Activated T-helper 1 cell treated with Interleukin-2 at 50 U/mL for 16 hours (primary cell): Measurements from ENCODE around the gene HADH.
"Not testable (repeated sequence)": the region's sequence is repeated elsewhere in the genome, so short reads cannot be mapped to it uniquely, and the experiment has no call there.

Experiments used
- DNase-seq: peaks from one replicate; pipeline ENCODE4 v3.0.0-alpha.2; 2020; ENCODE audit warnings: low read depth

The HADH gene

DNA sequence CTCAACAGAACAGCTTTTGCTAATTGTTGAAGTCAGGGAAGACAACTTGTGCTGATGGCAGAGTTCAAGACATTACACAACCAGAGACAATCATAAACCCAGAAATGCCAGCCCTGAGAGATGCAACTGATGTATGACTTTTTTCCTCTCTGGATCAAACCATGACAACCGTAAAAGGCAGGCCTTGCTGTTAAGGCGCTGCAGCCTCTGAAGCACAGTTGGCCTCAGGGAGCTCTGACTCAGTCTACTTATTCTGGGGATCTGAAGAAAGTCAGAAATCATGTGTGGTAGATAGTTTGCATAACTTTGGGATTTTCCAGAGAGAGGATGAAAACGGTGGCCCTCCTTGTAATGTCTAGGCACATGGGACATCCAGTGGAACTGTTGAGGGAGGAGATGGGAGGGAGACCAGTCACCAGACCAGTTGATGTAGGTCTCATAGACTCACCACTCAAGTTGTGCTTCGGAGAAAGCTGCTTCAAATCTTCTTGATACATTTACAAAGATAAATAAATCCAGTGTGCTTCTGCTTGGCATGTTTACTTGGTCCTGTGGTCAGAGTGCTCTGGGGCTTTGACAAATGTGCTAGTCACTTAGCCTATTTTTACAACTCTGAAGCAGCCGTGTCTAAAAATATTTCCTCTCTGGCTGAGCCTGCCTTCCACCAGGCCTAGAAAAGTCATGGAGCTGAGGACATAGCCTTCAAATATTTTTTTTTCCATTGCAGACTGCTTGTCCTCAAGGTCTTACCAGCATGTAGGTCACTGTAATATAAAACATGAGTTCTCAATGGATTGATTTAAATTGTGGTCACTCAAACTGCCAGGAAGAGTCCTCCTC is 7.5 kb downstream of the HADH start:
- no peak for DNase-seq

- no peak for DNase-seq
These were observed 8.1 kb downstream of the HADH start for GRCh38 chr4:107997794-107998193.

- DNase-seq = no peak
These were observed 10.3 kb downstream of the HADH start for GRCh38 chr4:107999932-108000539.

- DNase-seq = no peak
These were observed 11.9 kb downstream of the HADH start for GRCh38 chr4:108001540-108002135.

DNA sequence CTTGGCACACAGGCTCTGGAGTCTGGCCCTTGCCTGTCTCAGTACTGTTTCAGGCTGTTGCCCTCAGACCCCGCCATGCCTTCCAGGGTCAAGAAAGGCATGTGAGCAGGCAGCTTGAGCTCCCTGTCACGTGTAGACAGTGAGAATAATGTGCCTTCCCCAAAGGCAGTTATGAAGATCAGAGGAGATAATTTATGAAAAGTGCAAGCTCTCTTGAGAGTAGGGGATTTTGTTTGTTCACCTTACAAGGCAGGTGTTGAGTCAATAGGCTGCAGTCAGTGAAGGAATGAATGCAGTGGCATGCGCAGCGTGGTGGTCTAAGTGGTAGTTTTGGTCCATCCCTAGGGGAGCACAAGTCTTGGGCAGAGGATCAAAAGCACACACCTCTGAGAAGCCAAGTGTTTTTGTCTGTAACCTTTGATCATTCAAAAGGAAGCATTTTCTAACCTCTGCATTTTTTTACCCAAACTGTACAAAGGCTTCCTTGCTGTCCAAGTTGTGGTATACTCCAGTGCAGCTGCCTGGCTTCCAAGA is 14.4 kb downstream of the HADH start:
- no peak for DNase-seq

DNA sequence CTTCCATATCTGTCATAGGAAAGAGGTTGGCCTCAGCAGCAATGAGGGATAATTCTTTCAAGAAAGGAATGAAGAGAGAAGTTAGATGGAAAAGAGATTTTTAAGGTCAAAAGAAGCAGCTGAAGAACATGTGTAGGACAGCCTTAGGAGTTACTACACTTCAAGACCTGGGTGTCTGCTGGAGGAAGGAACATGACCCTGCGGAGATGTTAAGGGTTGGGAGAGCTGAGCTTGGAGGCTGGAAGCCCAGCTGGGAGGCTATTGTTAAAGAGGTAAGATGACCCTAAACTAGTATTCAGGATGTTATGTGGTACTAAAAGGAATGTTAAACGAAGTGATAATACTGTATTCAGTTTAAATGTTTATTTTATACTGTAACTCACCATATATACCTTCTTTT is 15.0 kb downstream of the HADH start:
- no peak for DNase-seq

GRCh38 chr4:108005807-108006206 is 16.1 kb downstream of the HADH start:
- no peak for DNase-seq

GRCh38 chr4:108006361-108006760 is 16.7 kb downstream of the HADH start:
- DNase-seq = no peak

- DNase-seq = no peak
These were observed 18.3 kb downstream of the HADH start for GRCh38 chr4:108007984-108008383.

DNA sequence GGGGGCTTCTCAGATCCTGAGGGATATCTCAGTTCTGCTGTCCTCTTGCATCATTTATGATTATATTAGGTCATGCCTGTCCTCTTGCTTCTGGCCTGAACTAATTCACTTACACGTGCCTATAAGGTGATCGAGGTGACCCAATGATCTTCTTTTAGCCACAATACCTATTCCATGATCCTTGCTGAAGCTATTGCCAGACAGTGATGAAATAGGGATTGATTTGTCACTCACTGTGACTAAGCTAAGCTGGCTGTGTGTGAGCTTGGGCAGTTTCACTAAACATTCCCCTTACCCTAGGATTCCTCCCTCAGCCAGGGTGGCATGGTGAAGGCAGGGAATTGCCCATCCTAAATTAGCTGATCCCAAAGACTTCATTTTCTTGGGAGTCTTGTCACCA is 19.0 kb downstream of the HADH start:
- no peak for DNase-seq

GRCh38 chr4:108010167-108010566 is 20.5 kb downstream of the HADH start:
- no peak for DNase-seq

GRCh38 chr4:108012382-108012781 is 22.7 kb downstream of the HADH start:
- not testable (repeated sequence) for DNase-seq

DNA sequence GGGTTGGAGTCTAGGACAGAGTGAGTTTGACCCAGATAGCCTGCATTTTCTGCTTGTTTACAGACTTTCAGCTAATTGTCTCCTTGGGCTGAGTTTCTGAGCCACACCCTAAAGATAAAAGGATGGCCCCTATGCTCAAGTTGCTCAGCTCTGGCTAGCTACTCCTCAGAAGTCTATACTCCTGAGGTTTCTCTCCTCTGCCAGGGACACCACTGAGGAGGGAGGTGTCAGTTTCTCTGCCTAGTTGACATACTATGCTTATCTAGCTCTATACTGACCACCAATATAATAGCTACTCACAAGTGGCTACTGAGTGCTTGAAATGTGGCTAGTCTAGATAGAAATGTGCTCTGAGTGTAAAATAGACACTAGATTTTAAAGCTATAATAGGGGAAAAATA is 23.6 kb downstream of the HADH start:
- DNase-seq = no peak

DNA sequence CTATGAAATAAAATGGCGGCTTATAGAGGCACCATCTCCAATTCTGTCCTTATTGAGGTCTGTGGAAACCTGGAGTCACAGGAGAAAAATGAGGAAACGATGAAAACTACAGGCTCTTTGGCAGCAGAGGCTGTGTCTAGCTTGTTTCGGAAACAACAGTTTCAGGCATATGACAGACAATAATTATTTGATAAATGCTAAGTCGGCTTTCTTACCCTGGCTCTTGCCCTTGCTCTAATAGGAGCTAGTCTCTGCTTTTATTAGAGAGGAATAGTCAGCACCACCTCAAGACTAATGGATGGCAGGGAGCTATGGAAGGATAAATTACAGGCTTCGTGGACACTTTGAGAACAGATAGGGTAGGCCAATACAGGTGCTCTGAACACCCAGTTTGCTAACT is 24.3 kb downstream of the HADH start:
- DNase-seq = no peak

DNA sequence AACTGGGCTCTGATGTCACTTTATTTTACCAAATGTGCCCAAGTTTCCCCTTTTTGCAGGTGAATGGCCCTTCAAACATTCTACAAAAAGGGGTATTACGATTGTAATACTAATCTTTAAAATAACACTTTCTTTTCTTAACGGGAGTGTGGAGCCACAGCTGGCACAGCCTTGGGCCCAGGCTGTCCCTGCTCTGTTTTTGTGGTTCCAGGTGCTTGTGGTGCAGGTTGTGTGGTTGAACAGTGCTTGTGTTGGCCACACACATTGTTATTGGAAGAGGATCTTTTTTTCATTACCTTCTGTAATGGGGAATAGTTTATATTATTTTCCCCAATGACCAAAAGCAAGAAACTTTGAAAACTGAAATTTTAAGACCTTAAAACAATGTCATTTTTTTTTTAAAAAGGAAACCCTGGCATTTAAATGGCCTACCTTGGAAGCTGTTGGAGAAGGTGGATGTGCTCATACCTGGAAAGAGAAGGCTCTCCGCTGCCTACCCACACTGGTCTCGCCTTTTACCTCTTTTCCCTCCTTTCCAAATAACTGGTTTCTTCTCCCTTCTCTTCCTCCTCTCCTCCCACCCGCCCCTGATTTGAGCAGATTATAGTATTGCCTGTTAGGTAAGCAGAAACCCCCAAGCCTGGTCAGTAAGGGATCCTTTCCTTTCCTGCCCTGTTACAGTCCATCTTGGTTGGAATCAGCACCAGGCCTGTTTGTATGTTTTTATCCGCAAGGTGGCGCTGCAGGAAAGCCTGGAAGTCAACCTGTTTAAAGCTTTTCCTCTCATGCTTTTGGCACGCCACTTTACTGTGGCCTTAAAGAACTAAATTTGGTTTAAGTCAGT is 28.6 kb downstream of the HADH start:
- DNase-seq = peak; percentile 63

GRCh38 chr4:108018884-108019187 is 29.1 kb downstream of the HADH start:
- DNase-seq = no peak

GRCh38 chr4:108024085-108024877 is 34.6 kb downstream of the HADH start:
- DNase-seq = no peak

GRCh38 chr4:108024878-108025165 is 35.1 kb downstream of the HADH start:
- no peak for DNase-seq

GRCh38 chr4:108029016-108029720 is 39.5 kb downstream of the HADH start:
- DNase-seq = no peak

GRCh38 chr4:108029731-108030130 is 40.0 kb downstream of the HADH start:
- no peak for DNase-seq

- peak; percentile 37 for DNase-seq
These were observed 40.6 kb downstream of the HADH start for GRCh38 chr4:108030332-108030731.
